Natural killer cell (primary cell): ENCODE measurements around the gene ELAVL2. TPM values are rescaled to one million over a fixed set of nuclear protein-coding genes. Genes with fewer than 3 reads are reported as not detected.

Experiments
- ATAC-seq, 3 donors: fragments of 150-1000 bp in 2 of 3; fragments of 200-7000 bp in 1 of 3; cut with Tn5 transposase; 1 replicate in 1 of 3; 2 replicates in 2 of 3; pipeline ENCODE4 v1.10.0; 2021; ENCODE audit warnings: mild to moderate bottlenecking in 2 of 3, moderate library complexity in 2 of 3
- DNase-seq, 2 donors: peaks; one replicate each; pipeline versions ENCODE4 v3.0.0 to v3.0.0-alpha.2; 2013 to 2021; ENCODE audit warnings: mixed read lengths in 1 of 2
- H3K27ac ChIP-seq: one replicate; pipeline ENCODE4 v1.5.1; 2013; ENCODE audit warnings: mild to moderate bottlenecking, low read length
- H3K27me3 ChIP-seq: one replicate; pipeline ENCODE4 v1.6.1; 2013; ENCODE audit warnings: low read length; ENCODE audit not compliant: control insufficient read depth, insufficient read depth
- H3K36me3 ChIP-seq: one replicate; pipeline ENCODE4 v1.6.1; 2013; ENCODE audit warnings: low read length; ENCODE audit not compliant: control insufficient read depth, insufficient read depth
- H3K4me1 ChIP-seq: one replicate; pipeline ENCODE4 v1.6.1; 2013; ENCODE audit warnings: low read length; ENCODE audit not compliant: control insufficient read depth, insufficient read depth
- H3K4me3 ChIP-seq: one replicate; pipeline ENCODE4 v1.5.1; 2013; ENCODE audit warnings: low read length
- H3K9me3 ChIP-seq: one replicate; pipeline ENCODE4 v1.6.1; 2013; ENCODE audit warnings: low read length; ENCODE audit not compliant: control insufficient read depth, insufficient read depth
- H3K27ac Mint-ChIP-seq, 2 donors: one replicate each; pipeline ENCODE4 v1.8.0; 2022; ENCODE audit warnings: mild to moderate bottlenecking in 2 of 2, mixed read lengths in 2 of 2, moderate library complexity in 1 of 2
- H3K27me3 Mint-ChIP-seq, 2 donors: one replicate each; pipeline ENCODE4 v1.8.0; 2022; ENCODE audit warnings: low read depth in 2 of 2, mixed read lengths in 2 of 2
- H3K36me3 Mint-ChIP-seq: one replicate; pipeline ENCODE4 v1.8.0; 2022; ENCODE audit warnings: mixed read lengths
- H3K4me1 Mint-ChIP-seq, 2 donors: one replicate each; pipeline ENCODE4 v1.8.0; 2022; ENCODE audit warnings: mixed read lengths in 2 of 2
- H3K4me3 Mint-ChIP-seq: one replicate; pipeline ENCODE4 v1.8.0; 2022; ENCODE audit warnings: mild to moderate bottlenecking, moderate library complexity, mixed read lengths
- H3K9me3 Mint-ChIP-seq, 2 donors: one replicate each; pipeline ENCODE4 v1.8.0; 2022; ENCODE audit warnings: mixed read lengths in 2 of 2
- WGBS: methylation state at CpG from one replicate; pipeline ENCODE4 v1.1.7; 2013; ENCODE audit warnings: missing lambda C conversion rate; ENCODE audit not compliant: insufficient coverage; 5-methylcytosine and 5-hydroxymethylcytosine counted together
- intact Hi-C: fragments of 100-400 bp; cut with micrococcal nuclease; formaldehyde crosslinking; loops from one replicate; pipeline ENCODE4 v1.14.2; 2022
- total RNA-seq, 4 donors: library from RNA; stranded (reverse); fragments of 120-200 nt in 1 of 4; gene quantifications; one replicate each; pipeline versions ENCODE4 v1.2.3 to v1.2.4, GENCODE V29; 2013 to 2022
- TF ChIP-seq, protein P1 (sequence below): fragments of 200-600 bp; IDR thresholded peaks from one replicate; pipeline ENCODE4 v1.8.0; 2022; ENCODE audit warnings: antibody characterized with exemption

The ELAVL2 gene
- total RNA-seq, 3 donors from 2014 or later (not counting 1 experiment from before 2014, with no cell fraction given), result not detected

DNA sequence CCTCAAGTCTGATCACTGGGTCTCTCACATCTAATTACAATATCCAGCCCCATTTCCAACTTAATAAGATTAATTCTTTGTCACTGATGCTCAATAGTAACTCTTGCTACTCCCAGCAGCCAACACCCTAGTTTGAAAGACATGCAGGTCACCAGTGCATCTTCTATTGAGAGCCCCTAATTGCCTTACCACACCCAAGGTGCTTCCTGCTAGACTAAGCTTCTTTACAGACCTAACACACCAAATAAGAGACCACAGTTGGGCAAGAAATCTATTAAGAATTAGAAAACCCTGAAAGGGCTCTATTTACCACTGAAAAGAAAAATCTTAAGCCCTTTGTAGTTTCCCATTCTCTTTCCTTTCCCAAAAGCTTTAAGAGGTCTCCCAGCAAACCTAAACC, 26.5 kb downstream of the ELAVL2 start:
- ATAC-seq (no peak), DNase-seq (no peak)
- Histone ChIP-seq H3K36me3 (no peaks in the 10 kb centered on the region), H3K27ac (no peak overlapping the region), H3K9me3 (peaks cover 5% of the 10 kb centered on the region), H3K4me3 (no peak overlapping the region), H3K4me1 (no peaks in the 10 kb centered on the region), H3K27me3 (no peaks in the 10 kb centered on the region)
- TF ChIP-seq, protein P1, sequence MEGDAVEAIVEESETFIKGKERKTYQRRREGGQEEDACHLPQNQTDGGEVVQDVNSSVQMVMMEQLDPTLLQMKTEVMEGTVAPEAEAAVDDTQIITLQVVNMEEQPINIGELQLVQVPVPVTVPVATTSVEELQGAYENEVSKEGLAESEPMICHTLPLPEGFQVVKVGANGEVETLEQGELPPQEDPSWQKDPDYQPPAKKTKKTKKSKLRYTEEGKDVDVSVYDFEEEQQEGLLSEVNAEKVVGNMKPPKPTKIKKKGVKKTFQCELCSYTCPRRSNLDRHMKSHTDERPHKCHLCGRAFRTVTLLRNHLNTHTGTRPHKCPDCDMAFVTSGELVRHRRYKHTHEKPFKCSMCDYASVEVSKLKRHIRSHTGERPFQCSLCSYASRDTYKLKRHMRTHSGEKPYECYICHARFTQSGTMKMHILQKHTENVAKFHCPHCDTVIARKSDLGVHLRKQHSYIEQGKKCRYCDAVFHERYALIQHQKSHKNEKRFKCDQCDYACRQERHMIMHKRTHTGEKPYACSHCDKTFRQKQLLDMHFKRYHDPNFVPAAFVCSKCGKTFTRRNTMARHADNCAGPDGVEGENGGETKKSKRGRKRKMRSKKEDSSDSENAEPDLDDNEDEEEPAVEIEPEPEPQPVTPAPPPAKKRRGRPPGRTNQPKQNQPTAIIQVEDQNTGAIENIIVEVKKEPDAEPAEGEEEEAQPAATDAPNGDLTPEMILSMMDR, result no peak
- intact Hi-C loops, result no loop called here
- H3K4me1 Mint-ChIP-seq, result no peaks in the 10 kb centered on the region
- no peaks in the 10 kb centered on the region for H3K27me3 Mint-ChIP-seq
- no peaks in the 10 kb centered on the region for H3K36me3 Mint-ChIP-seq
- H3K4me3 Mint-ChIP-seq, result no peak overlapping the region
- no peak overlapping the region for H3K27ac Mint-ChIP-seq
- peaks cover 9 to 13% of the 10 kb centered on the region in 2 donors for H3K9me3 Mint-ChIP-seq

DNA sequence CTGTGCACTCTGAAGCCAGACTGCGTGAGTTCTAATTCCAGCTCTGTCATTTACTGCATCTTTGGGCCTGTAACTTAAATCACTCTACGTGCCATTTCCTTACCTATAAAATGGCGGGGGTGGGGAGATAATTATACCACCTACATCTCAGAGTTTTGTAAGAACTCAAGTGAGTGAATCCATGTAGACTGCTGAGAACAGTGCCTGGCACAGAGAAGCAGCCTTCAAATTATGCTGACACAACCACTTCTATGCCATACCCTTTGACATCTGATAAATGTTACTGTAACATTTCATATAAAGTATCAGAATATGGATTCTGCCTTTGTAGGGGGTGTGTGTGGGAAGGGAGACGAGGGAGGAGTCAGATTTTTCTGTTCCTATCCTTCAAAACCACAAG, 27.7 kb downstream of the ELAVL2 start:
- H3K4me3 Mint-ChIP-seq, result no peak overlapping the region
- WGBS, result 88% methylated on average over 3 of the region's 4 CpGs
- intact Hi-C loops, result no loop called here
- H3K27ac Mint-ChIP-seq, result no peak overlapping the region
- Histone ChIP-seq H3K4me1 (no peaks in the 10 kb centered on the region), H3K9me3 (peaks cover 5% of the 10 kb centered on the region), H3K4me3 (no peak overlapping the region), H3K27me3 (no peaks in the 10 kb centered on the region), H3K36me3 (no peaks in the 10 kb centered on the region), H3K27ac (no peak overlapping the region)
- no peak for ATAC-seq
- TF ChIP-seq, protein P1, result no peak
- no peak for DNase-seq
- no peaks in the 10 kb centered on the region for H3K36me3 Mint-ChIP-seq
- no peaks in the 10 kb centered on the region for H3K27me3 Mint-ChIP-seq
- peaks cover 7 to 13% of the 10 kb centered on the region in 2 donors for H3K9me3 Mint-ChIP-seq
- no peaks in the 10 kb centered on the region for H3K4me1 Mint-ChIP-seq

DNA sequence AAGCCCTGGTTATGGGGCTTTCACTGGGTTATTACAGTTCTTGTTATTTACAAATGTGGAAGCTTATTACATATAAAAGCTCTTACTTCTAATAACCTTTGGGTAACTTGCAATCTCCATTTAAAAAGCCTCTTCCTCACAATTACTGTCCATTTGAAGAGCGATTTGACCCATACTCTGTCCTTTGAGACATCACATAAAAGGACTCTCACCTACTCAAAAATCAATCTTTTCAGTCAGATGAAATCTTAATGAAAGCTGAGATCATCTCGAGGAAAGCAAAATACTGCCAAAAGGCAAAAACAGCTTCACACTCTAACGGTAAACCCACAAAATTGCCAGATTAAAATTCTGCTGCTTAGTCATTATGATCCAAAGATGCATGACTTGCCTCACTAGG, 29.8 kb downstream of the ELAVL2 start:
- Mint-ChIP-seq H3K27me3 (no peaks in the 10 kb centered on the region), H3K4me3 (no peak overlapping the region), H3K9me3 (peaks cover 2 to 13% of the 10 kb centered on the region in 2 donors), H3K4me1 (no peaks in the 10 kb centered on the region), H3K27ac (no peak overlapping the region), H3K36me3 (no peaks in the 10 kb centered on the region)
- ATAC-seq, result no peak
- H3K27me3 ChIP-seq, result no peaks in the 10 kb centered on the region
- no peak overlapping the region for H3K27ac ChIP-seq
- H3K4me1 ChIP-seq, result no peaks in the 10 kb centered on the region
- 80% methylated on average over 3 of the region's 3 CpGs for WGBS
- TF ChIP-seq, protein P1, result no peak
- no peak for DNase-seq
- peaks cover 5% of the 10 kb centered on the region for H3K9me3 ChIP-seq
- intact Hi-C loops, result no loop called here
- no peak overlapping the region for H3K4me3 ChIP-seq
- H3K36me3 ChIP-seq, result no peaks in the 10 kb centered on the region
